ENCODE measurements around the gene PADI1.

The PADI1 gene

DNA sequence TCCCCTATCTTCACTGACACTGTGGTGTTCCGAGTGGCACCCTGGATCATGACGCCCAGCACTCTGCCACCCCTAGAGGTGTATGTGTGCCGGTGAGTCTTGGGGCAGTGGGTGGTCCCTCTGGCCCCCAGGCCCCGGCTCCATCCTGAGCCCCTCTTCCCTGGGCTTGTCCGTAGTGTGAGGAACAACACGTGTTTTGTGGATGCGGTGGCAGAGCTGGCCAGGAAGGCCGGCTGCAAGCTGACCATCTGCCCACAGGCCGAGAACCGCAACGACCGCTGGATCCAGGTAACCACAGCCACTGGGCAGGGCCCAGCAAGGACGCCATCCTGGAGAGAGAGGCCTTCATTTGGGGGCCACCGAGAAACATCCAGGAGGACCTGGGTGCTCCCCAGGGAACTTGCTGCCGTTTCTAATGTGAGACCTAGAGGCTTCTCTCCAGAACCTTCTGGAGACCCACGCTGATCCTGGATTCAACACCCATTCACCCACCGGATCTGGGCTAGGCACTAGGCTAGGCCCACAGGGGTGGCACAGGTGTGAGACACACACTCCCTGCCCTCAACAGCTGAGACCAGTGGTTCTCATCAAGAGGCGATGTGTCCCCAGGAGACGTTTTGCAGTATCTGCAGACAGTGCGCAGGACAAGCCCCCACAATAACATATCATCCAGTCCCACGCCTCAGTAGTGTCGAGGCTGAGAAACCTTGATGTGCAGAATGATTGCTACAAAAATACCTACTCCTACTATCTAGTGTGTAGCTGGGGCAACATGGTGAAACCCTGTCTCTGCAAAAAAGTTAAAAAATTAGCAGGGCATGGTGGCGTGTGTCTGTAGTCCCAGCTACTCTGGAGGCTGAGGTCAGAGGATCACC, 66.2 kb downstream of the PADI1 start:
- no peak for DNase-seq (ENCODE audit: low read depth in 2 of 2, low spot score in 1 of 2)

DNA sequence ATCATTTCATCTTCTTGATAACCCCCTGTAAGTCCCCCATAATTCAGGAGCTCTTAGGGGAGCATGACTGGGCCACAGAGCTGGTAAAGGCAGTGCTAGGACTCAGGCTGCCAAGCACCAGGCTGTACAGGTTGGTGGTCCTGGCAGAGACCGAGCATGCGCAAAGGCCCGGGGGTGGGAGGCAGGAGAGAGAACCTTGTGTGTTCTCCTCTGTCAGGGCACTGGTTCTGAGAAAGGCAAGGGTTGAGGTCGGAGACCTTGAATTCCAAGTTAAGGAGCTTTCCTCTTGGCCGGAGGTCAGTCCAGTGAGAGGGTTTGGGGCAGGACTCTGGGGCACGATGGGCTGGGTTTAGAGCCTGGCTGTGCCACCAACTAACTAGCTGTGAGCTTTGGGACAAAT, 67.1 kb downstream of the PADI1 start:
- no peak for DNase-seq (ENCODE audit: low read depth in 2 of 2, low spot score in 1 of 2)

DNA sequence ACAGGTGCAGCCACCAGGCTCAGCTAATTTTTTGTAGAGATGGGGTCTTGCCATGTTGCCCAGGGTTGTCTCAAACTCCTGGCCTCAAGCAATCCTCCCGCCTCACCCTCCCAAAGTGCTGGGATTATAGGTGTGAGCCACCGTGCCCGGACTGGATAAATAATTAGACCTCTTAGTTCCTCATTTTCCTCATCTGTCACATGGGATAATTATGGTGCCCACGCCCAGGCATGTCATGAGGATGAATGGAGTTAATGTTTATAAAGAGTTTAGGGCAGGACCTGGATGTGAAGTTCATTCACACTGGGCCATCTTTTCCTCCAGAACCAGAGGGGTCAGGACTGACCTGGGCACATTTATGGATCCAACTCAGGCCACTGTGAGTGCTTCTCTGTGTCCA, 67.7 kb downstream of the PADI1 start:
- DNase-seq (ENCODE audit: low read depth in 2 of 2, low spot score in 1 of 2): no peak

DNA sequence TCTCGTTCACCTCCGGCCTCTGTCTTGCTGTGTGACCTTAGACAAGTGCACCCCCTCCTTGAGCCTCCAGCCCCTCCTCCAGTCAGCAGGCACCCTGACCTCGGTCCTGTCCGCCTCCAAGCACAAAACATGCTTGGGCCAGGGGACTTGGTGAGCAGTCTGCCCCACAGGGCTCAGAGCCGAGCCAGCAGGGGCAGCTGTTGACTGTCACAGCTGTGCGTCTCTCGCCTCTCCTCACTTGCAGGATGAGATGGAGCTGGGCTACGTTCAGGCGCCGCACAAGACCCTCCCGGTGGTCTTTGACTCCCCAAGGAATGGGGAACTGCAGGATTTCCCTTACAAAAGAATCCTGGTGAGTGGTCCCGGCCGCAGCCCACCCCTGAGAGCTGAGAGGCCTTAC, 68.2 kb downstream of the PADI1 start:
- DNase-seq (ENCODE audit: low read depth in 2 of 2, low spot score in 1 of 2): no peak

DNA sequence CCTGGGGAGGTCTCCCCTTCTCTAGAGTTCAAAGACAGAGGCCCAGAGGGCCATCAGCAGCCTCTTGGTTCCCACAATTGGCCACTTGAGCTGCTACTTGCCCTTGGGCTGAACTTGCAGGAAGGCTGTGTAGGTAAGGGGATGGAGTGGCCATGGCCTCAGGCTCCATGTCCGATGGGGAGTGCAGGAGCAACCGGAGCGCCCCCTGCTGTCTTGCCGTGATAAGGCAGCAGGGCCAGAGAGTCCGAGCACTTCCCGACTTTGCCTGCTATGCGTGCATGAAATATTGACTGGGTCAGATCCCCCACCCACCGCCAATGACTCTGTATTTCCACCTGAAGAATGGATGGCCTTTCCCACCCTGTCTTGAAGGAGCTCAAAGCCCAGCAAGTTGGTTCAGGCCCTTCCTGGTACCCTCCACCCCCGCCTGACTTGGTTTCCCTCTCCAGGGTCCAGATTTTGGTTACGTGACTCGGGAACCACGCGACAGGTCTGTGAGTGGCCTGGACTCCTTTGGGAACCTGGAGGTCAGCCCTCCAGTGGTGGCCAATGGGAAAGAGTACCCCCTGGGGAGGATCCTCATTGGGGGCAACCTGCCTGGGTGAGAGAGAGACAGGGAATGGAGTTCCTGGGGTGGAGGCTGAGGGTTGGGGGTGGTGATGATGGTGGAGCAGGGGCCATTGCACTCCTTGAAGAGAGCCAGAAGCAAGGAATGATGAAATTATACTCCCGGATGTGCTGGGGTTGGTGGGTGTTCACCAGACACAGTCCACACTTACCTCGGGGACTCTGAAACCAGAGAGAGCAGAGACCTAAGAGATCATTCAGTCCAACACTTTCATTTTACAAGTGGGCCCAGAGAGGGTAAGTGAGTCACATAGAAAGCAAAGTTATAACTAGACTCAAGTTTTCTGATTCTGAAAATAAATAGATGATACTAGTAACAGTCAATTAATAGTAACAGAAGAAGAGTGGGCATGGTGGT, 69.5 kb downstream of the PADI1 start:
- DNase-seq (ENCODE audit: low read depth in 2 of 2, low spot score in 1 of 2): no peak

DNA sequence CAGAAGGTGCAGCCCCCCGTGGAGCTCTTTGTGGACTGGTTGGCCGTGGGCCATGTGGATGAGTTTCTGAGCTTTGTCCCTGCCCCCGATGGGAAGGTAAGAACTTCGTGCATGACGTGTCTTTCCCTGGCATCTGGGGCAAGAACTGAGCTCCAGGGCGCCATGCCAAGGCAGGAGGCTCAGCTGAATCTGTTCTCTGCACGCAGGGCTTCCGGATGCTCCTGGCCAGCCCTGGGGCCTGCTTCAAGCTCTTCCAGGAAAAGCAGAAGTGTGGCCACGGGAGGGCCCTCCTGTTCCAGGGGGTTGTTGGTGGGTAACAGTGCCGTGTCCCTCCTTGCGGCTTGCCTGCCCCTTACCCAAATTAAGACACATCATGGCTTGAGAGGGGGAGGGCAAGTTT, 71.6 kb downstream of the PADI1 start:
- DNase-seq (ENCODE audit: low read depth in 2 of 2, low spot score in 1 of 2): no peak

DNA sequence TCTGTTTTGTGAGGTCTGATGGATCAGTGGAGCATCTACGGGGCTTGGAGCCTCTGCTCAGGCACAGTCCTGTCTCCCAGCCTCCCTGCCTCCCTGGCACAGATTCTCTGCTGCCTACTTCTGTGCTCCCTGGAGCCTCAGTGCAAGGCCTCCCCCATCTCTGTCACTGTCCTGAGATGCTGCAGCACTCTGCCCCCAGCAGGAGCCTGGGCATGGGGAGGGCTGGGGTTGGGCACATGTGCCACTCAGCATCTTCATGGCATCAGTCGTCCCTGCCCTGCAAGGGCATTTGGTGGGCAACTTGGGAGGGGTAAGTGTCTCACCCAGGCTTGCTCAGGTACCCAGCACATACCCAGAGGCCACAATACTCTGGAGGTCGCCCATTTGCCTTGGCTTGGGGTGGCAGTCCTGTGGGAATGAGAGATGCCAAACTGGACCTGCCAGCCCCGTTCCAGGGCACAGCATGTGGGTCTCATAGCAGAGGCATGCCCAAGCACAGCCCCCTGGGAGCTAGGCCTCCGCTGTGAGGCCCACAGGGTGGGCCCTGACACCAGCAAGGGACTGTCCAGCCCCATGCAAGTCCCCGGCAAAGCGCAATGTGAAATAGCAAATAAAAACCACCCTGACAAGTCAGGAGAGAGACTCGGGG, 72.7 kb downstream of the PADI1 start:
- DNase-seq (ENCODE audit: low read depth in 2 of 2, low spot score in 1 of 2): no peak

DNA sequence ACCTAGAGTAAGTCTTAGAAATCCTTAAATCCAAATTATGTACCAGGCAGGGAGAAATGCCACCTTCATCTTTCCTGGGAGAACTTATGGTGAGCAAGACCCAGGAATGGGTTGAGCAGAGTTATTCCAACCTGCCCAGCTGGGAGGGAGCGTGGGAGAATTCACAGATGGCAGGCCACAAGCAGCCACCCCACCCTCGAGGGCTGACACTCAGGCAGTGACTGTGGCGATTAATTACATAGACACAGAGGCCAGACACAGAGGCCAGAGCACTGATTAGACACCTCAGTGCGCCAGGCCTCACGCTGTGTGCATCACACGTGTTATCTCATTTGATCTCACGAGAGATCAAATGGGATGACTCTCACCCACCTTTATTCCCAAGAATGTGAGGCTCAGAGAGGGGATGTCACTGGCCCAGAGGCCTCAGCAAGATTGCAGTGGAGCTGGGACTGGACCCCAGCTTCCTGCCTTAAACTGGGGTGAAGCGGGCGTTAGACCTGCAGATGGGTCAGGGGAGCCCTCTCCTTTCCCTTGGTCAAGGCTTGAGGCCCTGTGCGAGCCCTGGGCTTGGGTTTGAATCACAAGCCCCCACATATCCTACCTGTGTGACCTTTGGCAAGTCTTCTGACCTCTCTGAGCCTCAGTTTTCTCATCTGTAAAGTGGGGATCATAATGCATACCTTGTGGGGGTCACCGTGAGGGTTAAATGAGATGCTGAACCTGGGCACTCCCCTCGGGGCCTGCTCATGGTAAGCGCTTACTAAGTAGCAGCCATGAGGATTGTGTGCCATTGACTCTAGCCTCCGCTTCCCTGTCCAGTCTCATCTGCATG, 74.3 kb downstream of the PADI1 start:
- no peak for DNase-seq (ENCODE audit: low read depth in 2 of 2, low spot score in 1 of 2)

DNA sequence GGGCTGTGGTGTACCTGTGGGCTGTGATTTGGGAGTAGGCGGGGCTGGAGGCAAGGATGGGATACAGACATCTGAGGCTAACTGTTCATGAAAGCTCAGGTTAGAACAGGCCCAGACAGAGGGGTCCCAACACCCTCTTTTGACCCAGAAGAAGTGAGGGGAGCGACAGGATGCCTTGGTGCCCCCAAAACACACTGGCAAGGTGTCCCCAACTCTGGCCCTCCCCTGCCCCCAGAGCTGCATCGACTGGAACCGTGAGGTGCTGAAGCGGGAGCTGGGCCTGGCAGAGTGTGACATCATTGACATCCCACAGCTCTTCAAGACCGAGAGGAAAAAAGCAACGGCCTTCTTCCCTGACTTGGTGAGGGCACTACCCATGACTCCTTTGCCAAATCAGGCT, 75.5 kb downstream of the PADI1 start:
- no peak for DNase-seq (ENCODE audit: low read depth in 2 of 2, low spot score in 1 of 2)

DNA sequence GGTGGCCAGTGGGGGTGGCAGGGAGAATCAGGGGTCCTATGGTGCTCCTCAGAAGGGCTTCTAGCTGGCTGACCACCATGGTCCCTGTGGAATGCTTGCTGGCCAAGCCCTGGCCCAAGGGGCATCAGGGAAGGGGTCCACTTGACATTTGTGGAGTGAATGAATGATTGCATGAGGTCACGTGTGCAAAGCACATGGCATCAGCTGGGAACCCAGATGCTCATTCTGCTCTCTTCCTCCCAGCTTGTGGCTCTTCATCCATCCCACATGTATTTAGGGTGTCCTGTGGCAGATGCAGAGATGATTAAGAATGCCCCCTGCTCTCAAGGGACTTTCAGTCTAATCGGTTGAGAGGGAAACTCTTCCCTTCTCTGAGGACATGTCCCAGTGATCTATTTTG, 76.0 kb downstream of the PADI1 start:
- no peak for DNase-seq (ENCODE audit: low read depth in 2 of 2, low spot score in 1 of 2)

DNA sequence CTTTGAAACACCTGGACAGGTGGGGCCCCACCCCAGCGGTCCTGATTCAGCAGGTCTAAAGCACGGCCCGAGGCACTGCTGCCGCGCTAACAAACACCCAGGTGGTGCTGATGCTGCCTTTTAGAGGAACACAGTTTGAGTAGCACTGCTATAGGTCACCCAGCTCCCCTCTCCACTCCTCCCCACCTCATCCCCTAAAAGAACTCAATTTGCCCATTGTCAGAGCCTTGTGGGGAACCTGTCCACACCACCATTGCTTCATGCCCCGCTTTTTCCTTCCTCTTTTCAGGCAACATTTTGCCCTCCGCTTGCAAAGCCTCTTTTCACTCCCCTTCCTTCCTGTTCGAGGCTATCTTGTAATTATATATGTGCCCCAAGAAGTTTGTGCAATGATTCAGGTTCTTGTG, 76.8 kb downstream of the PADI1 start:
- no peak for DNase-seq (ENCODE audit: low read depth in 2 of 2, low spot score in 1 of 2)

DNA sequence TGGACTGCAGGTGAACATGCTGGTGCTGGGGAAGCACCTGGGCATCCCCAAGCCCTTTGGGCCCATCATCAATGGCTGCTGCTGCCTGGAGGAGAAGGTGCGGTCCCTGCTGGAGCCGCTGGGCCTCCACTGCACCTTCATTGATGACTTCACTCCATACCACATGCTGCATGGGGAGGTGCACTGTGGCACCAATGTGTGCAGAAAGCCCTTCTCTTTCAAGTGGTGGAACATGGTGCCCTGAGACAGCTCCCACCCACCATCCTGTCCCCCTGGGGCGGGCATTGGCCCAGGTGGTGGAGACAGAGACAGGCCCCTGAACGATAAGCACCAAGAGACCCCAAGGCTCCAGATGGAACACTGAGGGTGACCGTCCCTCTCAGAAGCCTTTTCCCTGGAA, 77.9 kb downstream of the PADI1 start:
- no peak for DNase-seq (ENCODE audit: low read depth in 2 of 2, low spot score in 1 of 2)

DNA sequence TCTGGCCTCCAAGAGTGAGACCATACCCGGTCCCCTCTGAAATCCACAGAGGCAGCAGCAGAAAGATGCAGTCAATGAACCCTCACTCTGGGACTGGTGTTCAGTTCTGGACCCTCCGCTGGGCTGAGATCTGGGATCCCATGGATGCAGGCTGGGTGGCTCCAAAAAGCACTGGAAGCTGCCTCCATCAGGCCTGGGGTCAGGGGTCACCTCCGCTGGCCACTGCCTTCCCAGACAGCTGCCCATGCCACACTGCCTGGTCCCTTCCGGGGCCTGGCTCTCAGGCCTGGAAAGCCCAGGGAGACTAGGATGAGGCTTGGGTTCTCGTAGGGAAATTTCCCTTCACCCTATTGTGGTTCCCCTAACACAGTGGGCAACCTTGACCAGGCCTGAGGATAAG, 81.7 kb downstream of the PADI1 start:
- DNase-seq (ENCODE audit: low read depth in 2 of 2, low spot score in 1 of 2): no peak

DNA sequence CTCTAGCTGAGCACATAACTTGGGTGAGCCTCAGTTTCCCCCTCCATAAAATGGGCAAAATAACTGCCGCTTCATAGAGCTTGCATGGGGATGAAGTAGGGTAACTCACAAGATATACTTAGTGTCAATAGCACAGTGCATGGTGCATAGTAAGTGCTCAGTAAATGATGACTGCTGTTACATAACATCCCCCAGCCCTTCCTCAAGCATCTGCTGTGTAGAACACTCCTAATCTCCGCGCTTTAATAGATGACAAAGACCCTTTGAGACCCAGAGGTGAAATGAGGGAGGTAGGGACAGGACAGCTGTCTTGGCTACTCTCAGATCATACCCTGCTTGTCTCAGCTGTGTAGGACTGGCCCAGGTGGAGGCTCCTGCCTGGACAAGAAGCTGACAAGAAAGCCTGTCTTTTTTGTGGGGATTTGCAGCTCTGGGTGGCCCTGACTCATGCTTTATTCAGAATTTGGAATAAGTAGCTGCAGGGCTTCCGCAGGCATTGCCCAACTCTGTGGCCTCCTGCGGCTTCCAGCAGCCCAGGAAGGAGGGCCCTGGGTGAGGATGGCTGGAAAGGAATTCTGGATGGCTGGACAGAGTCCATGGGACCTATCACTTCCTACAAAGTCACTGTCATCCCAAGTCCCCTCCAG, 82.3 kb downstream of the PADI1 start:
- no peak for DNase-seq (ENCODE audit: low read depth in 2 of 2, low spot score in 1 of 2)

DNA sequence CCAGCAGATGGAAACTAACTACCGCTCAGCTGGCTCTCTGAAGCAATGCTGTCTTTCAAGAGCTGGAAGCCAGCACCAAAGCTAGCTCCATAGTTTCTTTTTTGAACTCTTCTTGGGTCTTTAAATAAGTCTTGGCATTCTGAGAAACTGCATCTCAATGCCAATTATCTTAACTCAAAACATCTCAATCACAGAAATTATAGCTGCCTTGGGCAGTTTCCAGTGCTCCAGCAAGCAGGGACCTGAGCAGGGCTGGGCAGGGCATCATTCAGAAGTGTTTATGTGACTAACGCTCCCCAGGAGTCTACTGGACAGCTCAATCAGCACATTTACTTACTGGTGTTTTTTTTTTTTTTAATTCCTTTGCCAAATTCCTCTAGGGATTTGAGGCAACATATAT, 84.8 kb downstream of the PADI1 start:
- DNase-seq (ENCODE audit: low read depth in 2 of 2, low spot score in 1 of 2): no peak

DNA sequence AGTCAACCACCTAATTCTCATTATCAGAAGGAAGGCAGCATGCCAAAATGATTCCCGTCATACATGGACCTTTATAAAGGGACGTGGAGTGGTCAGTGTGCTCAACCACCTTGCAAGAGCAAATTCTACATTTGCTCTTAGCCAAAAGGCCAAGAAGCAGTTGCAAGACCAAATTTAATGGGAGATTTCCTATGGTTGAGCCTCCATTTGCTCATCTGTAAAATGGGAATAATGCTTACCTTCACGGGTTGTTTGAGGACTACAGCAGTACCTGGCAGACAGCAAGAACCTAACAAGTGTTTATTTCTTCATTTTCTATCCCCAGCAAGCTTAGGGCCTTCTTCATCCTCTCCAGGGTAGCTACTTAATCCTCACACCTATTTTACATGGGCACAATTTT, 85.6 kb downstream of the PADI1 start:
- no peak for DNase-seq (ENCODE audit: low read depth in 2 of 2, low spot score in 1 of 2)

DNA sequence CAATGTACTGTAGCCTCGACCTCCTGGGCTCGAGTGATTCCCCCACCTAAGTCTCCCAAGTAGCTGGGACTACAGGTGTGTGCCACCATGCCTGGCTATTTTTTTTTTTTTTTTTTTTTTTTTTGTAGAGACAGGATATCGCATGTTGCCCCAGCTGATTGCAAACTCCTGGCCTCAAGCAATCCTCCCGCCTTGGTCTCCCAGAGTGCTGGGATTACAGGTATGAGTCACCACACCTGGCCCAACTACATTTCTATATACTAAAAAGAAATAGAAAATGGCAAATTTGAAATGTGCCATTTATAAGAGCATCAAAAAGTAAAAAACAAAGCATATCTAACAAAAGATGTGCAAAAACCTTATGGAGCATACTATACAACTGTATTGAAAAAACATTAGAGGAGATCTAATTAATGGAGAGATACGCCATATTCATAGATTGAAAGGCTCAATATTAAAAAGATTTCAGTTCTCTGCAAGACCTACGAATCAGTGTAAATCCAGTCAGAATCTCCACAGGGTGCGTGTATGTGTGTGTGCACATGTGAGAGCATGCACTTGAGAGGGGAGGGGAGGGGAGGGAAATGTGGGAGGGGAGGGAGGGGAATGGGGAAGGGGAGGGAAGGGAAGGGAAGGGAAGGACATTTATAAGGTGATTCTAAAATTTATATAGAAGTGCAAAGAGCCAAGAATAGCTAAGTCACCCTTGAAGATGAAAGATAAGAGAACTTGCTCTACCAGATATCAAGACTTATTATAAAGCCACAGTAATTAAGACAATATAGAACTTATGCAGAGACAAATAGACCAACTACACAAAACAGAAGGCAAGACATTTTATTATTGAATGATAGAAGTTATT, 87.6 kb downstream of the PADI1 start:
- no peak for DNase-seq (ENCODE audit: low read depth in 2 of 2, low spot score in 1 of 2)

DNA sequence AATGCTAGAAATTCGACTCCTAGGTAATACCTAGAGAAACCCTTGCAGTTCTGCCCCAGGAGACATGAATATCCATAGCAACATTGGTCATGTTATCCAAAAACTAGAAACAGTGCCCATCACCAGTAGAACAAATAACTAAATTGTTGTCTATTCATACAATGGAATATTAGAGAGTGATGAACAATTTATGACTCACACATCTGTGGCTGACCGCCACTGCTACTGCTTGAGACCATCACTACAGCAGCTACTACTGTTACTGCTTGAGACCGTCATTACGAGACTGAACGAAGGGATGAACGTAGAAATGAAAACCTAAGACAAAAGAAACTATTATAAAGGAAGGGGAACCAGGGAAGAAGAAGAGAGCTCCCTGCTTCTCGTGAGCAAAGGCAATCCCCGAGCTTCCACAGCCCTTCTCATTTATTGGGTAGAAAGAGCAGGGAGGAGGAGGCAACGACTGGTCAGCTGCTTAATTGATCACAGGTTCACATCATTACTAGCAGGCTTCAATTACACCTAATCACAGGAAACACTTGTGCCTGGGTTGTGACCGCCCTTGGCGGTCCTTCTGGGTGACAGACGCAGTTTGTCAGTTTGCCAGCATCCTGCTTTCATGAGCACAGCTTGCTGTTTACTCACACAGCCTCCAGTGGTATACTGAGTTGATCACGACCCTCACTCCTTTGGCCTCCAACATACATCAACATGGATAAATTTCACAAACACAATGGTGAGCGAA, 88.9 kb downstream of the PADI1 start:
- DNase-seq (ENCODE audit: low read depth in 2 of 2, low spot score in 1 of 2): no peak

DNA sequence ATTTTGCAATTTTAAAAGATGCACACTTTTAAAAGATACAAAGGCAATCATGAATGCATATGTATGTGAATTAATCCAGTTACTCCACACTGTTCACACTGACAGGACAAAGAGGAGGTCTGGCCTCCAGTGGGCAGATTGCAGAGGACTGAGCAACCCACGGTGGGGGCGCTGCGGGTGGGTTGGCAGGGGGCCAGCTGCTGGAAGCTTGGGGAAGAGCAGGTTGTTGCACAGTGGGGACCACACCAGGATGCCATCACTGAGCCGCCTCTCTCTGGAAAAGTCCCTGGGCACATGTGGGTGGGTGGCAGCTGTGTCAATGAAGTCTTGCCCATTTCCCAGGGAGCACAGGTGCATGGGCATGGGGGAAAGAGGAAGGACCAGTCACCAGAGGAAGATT, 90.4 kb downstream of the PADI1 start:
- no peak for DNase-seq (ENCODE audit: low read depth in 2 of 2, low spot score in 1 of 2)
